ENCODE results near the gene L1CAM. TPM values are rescaled to one million over a fixed set of nuclear protein-coding genes. Genes with fewer than 3 reads are reported as not detected.

Gene L1CAM
- total RNA-seq, 1 experiment from 2014 or later, result 0.29 TPM

DNA sequence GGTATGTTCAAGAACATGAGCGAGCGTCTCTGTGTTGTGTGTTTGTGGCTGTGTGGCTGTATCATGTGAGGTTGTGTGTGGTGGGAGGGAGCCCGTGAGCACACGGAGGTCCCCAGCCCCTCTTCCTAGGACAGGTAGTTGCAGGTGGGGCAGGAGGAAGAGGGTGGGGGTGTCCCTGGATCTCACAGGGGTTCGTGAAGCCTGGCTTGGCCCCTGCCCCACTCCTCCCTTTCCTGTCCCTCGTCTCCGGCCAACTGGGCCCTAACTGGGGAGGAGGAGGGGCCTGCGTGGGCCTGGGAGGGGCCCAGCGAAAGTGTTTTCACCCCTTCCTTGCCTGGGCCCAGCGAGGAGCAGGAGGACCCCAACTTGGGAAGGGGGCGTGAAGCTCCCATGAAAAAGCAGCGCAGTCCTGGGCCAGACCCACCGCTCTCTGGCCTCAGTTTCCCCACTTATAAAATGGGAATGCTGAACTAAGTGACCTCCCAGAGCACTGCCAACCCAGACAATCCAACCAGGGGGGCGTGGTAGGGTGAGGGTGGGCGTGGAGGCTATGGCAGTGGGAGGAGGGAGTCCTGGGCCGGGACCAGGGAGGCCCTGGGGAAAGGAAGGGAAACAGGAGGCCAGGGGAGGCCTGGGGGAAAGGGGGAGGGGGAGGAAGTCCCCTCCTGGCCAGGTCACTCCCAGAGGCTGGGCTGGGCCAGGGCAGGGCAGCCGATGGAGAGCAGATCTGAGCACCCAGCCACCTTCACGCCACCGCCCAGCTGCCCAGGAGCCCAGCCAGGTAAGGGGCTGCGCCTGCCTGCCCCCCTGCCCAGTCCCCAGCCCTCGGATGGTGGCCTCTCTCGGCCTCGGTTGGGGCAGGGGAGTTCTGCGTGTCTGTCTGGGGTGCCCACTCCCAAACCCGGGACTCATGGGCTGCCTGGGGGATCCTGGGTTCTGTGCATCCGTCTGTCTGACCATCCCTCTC lies 18.3 kb upstream of the L1CAM start, which contains the start of gene AVPR2:
Gene AVPR2, plus strand, starts transcription at position 683 of the 967 bp plus-strand sequence. CDS start 473 bp downstream, outside the sequence.
- no peak for DNase-seq (ENCODE audit: low read depth)

DNA sequence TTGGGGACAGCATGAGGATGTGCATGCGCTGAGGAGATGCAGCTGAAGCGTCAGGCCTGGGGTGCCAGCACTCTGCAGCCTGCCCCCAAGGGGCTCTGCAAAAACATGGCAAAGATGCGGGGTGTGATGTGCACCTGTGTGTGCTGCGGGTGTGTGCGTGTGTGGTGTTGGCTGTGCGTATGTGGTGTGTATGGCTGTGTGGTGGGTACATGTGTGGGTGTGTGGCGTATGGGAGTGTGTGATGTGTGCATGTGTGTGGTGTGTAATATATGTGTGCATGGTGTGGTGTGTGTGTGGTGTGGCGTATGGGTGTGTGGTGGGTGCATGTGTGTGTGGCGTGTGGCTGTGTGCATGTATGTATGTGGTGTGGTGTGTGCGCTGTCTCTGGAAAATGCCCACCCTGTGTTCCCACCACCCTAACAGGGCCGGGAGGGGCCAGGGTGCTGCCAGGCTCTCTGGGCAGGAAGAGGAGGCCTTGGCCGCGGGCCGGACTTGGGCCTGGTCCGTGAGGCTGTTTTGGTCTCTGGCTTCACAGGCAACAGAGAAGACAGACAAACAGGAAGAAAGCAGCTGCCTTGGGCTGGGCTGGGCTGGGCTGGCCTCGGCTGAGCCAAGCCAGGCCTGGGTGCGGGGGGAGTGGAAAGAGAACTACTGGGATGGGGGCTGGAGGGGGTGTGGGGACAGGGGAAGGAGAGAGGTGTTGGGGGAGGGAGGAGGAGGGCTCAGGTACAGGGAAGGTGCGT lies 17.4 kb upstream of the L1CAM start:
- DNase-seq (ENCODE audit: low read depth), result no peak

DNA sequence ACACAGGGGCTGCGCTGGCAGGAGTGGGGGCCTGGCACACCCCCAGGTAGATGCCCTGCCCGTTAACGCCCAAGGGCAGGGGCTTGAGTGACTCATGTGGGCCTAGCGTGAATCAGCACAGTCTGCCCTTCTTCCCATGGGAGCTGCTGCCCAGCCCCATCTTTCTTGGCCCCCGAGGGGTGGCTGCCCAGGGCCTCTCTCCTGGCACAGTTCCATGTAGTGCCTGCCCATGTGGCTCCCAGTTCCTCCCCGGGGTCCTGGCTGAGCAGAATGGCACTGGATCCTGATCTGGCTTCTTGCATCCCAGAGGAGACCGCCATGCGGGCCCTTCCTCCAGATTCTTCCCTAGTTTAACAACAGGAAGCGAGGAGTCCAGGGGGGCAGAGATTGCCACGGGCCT lies 16.4 kb upstream of the L1CAM start:
- no peak for DNase-seq (ENCODE audit: low read depth)

- DNase-seq (ENCODE audit: low read depth), result no peak
These were observed 15.8 kb upstream of the L1CAM start for GRCh38 chrX:153901753-153902140.

DNA sequence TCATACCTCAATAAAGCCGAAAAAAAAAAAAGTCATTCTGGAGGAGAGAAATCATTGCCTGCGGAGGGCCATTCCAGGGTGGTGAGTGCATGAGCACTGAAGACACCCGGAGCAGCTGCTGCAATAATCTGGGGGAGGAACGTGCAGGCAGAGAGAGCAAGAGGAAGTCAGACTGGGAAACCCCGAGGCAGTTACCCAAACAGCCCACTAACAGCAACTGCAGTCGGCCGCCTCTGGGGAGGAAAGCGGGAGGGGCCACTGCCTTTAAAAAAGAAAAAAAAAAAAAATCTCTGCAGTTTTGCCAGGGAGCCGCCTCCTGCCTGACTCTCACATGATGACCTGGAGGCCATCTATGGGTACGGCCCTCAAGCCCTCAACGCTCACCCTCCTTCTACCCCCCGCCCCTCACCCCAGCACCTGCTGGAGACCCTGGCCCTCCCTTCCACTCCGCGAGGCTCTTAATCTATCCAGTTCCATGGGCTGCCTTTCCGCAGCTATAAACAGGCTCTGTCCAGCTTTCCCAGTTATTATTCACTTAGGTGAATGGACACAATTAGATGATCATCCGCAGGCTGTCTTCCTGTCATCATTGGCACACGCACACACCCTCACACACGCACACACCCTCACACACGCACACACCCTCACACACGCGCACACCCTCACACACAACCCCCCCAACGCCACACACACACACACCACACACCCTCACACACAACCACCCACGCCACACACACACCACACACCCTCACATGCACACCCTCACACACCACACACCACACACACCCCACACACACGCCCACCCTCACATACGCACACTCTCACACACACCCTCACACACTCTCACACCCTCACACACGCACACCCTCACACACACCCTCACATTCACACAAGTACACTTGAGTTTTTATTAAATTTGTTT lies 15.1 kb upstream of the L1CAM start:
- peak; percentile 93 for DNase-seq (ENCODE audit: low read depth)

DNA sequence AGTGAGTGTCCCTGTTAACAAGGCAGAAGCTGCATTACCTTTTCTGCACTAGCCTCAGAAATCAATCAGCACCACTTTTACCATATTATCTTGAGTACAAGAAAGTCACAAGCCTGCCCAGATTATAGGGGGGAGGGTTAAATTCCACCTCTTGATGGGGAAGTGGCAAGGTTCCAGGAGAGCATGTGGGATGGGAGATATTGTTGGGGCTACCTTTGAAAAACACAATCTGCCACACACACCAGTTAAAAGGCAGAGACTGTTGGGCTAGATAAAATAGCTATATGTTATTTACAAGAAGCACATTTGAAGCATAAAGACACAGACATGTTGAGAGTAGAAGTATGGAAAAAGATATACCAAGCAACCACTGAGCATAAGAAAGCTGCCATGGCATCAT lies 11.9 kb upstream of the L1CAM start:
- DNase-seq (ENCODE audit: low read depth), result no peak

- no peak for DNase-seq (ENCODE audit: low read depth)
These were observed 3.1 kb upstream of the L1CAM start for GRCh38 chrX:153889123-153889522.

GRCh38 chrX:153888344-153888743 lies 2.4 kb upstream of the L1CAM start:
- DNase-seq (ENCODE audit: low read depth), result no peak

DNA sequence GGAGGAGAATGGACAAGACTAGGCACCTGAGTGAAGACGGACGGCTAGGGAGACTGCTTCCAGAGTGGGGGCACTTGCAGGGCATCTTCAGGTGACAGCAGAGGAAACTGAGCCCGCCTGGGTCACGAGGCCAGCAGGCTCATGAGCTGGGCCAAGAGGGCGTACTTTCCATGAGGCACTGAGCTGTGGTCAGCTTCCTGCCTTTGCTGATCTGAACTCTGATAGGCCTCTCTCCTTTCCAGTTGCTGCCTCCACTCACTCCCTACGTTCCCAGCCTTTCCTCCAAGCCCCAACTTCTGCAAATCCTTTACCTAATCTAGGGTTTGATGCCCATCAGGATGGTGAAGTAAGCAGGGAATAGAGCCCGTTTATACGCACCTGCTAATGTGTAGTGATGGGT lies 1.4 kb upstream of the L1CAM start:
- DNase-seq (ENCODE audit: low read depth), result no peak

DNA sequence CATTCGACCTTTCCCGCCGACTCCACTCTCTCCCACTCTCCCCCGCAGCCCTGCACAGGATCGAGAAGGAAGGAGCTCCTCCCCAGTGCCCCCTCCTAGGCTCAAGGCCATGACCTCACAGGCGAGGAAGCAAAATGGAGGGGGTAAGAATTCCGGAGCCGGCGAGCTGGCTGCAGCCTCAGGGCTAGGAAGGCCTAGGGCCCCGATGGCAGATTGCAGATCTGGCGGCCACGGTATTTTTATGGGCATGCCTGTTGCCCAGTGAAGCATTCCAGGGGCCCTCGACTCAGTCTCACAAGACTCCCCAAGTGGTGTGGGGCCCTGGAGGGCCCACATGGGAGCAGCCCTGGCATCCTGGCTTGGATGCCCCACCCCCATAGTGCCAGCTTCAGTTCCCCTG lies 942 bp upstream of the L1CAM start:
- no peak for DNase-seq (ENCODE audit: low read depth)

DNA sequence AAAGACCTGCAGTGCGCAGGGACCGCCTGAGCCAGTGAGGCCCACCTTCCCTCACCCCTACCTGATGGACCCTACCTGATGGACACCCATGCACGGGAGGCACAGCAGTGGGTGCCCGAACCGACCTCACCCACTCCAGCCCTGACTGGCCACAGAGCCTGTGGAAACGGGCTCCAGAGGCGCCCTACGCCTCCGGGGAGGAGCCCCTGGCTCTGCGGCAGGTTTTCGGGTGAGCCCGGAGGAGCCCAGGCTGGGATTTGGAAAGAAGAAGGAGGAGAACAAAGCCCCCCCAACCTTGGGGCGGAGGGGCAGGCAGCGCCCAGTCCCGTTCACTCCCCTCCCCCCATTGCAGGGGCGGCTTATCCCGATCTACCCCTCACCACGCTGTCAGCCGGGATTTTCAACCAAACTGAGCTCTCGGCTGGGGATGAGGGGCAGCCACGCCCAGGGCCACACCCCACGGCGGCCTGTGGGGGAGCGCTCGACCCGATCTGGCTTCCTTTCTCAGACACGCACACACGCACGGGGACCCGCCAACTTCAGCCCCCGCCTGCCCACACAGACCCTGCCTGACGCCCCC lies 675 bp downstream of the L1CAM start:
- DNase-seq (ENCODE audit: low read depth), result no peak

DNA sequence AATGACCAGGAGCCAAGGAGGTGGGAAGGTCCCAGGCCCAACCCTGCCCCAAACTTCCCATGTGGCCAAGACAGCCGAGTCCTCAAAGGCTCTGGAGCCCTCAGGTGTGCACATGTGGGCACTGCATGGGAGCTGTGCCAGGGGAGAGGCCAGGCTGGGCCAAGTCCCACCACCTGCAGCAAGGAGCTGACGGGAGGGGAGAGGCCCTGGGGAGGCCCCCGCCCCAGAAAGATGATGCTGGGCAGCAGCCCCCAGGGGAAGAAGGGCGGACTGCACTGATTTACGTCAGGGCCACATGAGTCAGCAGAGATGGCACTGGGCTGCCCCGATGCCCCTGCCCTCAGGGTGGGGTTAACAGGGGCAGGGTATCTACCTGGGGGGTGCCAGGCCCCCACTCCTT lies 1.4 kb downstream of the L1CAM start:
- no peak for DNase-seq (ENCODE audit: low read depth)

- DNase-seq (ENCODE audit: low read depth), result no peak
These were observed 1.8 kb downstream of the L1CAM start for GRCh38 chrX:153884136-153884535.

GRCh38 chrX:153883163-153883843 lies 2.7 kb downstream of the L1CAM start:
- no peak for DNase-seq (ENCODE audit: low read depth)

GRCh38 chrX:153882557-153882956 lies 3.4 kb downstream of the L1CAM start:
- DNase-seq (ENCODE audit: low read depth), result no peak

- no peak for DNase-seq (ENCODE audit: low read depth)
These were observed 3.9 kb downstream of the L1CAM start for GRCh38 chrX:153882086-153882498.

DNA sequence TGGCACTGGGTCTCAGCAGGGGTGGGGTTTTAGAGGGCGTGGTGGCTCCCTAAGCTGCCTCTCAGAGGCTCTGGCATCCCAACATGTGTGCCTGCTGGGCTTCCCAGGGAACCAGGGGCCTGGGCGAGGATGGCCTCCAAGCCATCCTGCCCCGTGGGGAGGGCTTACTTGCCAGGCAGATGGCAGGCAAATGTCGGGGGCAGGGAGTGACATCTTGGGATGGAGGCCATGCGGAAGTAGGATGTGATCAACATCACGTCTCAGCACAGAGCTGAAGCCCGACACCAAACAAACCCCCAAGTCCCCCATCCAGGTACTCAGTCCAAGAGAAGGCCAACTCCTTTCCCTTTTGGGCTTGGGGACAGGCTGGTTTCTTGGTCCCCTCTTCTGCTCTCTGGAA lies 4.7 kb downstream of the L1CAM start:
- no peak for DNase-seq (ENCODE audit: low read depth)

GRCh38 chrX:153880440-153880815 lies 5.5 kb downstream of the L1CAM start:
- DNase-seq (ENCODE audit: low read depth), result no peak

- no peak for DNase-seq (ENCODE audit: low read depth)
These were observed 6.1 kb downstream of the L1CAM start for GRCh38 chrX:153879741-153880439.

Data from LHCN-M2 (cell line).